HS-27A (cell line): ENCODE measurements around the gene UST.

Experiments
- DNase-seq: peaks from one replicate; pipeline ENCODE4 v3.0.0-alpha.2; 2012; ENCODE audit warnings: low read depth, missing footprints

Gene UST

GRCh38 chr6:148803979-148804378 lies 57.1 kb downstream of the UST start:
- no peak for DNase-seq

DNA sequence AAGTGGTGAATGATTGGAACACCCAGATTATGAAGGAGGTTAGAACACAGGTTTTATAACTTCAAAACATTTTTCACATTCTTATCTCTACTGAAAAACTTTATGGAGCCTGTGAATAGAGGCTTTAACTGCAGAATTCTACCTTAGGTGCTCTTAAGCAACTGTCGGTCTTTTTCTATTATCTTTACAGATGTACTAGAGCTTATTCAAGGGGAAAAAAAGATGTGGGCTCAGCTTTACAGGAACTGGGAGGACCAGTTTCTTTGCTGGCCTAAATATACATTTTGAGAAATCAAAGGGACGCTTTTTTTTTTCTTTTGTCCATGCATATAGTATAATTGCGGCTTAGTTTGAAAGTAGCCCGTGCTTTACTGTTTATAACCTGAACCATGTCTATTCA lies 58.9 kb downstream of the UST start:
- no peak for DNase-seq

GRCh38 chr6:148807784-148808183 lies 61.0 kb downstream of the UST start:
- no peak for DNase-seq

- no peak for DNase-seq
These were observed 62.0 kb downstream of the UST start for GRCh38 chr6:148808786-148809304.

- DNase-seq = no peak
These were observed 64.6 kb downstream of the UST start for GRCh38 chr6:148811459-148811858.

DNA sequence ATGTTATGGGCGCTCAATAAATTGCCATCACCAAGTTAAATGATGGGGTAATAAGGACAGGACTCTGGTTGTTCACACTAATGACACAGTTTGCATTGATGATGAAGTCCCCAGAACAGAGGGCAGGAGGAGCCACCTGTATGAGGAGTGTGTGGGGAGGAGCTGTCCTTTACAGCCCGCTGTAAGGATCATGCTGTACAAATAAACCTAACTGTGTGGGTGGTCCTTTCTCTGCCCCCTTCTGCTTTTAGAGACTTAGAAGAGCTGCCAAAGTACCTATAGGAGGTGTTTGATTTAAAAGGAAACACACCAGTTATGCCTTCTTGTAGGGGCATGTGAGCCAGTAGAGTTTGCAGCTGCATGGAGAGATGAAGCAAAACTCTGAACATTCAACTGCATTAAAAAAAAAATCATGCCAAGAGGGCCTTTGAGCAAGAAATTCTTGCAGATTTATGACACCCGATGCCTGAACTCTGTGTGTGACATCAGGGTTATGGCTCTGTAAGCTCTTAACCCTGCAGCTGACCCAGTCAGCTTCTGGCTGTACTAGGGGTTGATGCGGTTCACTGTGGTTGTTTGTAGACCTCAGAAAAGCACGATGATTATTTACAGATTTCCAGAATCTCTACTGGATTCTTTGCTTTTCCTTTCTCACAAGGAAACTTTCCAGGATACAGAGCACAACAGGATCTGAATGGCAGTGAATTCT lies 67.4 kb downstream of the UST start:
- DNase-seq = no peak

GRCh38 chr6:148814869-148815268 lies 68.0 kb downstream of the UST start:
- no peak for DNase-seq

DNA sequence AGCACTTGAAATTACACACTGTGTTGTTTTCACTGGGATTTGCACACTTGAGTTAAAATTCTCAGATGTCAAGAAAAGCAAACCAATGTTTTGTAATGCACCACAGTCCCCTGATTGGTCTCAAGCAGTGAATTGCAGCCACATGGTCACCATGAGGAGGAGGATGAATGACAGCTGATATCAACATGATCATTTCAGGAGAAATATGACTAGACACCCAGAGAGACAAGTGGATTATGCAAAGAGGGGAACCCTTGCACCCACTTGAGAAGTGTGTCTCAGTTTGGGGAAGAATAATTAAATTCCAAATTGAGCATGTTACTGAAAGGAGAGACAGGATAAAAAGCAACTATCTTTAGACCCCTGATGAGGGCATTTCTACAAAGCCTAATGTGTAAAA lies 69.3 kb downstream of the UST start:
- no peak for DNase-seq

GRCh38 chr6:148817689-148818088 lies 70.9 kb downstream of the UST start:
- DNase-seq = no peak

DNA sequence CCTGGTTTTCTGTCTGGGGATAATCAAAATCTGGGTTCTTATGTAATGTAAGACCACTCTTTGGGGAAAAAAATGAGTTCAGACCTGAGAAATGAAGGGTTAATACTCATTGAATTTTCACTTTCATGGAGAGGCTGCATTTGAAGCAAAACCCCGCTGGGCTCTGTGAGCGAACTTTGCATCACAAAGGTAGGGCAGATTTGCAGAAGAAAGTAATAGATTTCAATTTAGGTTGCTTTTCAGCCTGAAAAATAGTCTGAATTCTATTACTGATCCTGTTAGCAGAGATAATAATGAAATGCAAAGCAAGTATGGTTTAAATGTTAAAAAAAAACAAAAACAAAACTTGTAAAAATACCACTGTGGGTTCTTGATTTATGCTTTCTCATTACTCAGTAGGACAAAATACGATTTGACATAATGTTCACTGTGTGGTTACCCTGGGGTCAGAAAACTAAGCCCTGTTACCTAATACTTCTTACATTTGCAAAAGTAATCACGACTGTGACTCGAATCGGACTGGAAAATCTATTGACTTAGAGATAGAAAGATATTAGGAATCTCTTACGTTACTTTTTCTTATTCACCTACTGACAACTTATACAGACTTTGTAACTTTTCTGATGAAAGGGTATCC lies 72.2 kb downstream of the UST start:
- no peak for DNase-seq

GRCh38 chr6:148819852-148820251 lies 73.0 kb downstream of the UST start:
- no peak for DNase-seq

DNA sequence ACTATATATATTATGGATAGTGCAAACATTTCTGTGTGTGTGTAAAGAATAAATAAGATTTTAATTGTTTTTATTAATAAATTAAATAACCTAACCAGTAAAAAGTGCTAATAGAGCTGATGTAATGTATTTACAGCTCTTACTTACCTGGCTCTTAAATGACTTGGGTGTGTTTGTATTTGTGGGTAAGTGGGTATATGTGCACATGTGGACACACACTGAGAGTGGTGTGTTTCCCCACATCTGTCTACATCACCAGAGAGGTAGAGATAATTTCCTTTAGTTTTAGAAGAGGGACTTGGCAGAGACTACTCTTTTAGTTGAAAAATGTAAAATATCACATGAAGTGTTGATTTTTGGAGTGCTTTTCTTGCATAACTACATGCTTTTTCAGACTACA lies 76.0 kb downstream of the UST start:
- DNase-seq = no peak

DNA sequence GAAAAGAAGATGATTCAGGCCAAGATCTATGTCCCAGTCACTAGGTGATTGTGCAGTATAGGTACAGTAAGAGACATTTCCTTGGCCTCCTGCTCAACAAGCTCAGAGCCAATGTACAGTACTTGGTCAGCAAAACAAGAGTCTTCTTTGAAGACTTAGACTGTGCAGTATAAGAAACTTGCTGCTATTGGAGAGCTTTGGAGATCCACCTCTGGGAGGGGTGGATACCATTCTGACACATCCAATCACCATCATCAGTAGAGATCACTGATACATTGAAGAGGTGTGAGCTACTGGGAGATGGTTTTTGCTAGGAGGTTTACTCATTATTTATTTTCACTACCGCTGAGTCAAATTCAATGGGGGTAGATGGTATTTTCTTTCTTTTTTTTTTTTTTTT lies 77.5 kb downstream of the UST start:
- DNase-seq = no peak

DNA sequence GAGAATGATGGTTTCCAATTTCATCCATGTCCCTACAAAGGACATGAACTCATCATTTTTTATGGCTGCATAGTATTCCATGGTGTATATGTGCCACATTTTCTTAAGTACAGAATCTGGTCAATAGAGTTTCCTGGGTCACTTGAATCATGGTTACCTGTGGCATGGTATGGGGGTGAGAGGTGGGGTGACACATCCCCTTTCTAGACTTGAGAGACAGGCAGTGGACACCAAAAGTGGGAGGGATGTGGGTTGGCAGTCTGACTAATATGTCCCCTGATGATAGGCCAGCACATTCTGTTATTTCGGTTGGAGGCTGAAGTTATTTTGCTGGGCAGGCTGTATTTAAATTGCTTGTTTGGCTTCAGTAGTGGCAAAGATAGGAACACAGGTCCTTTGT lies 78.1 kb downstream of the UST start:
- DNase-seq = no peak

GRCh38 chr6:148825492-148825891 lies 78.7 kb downstream of the UST start:
- no peak for DNase-seq

- no peak for DNase-seq
These were observed 80.7 kb downstream of the UST start for GRCh38 chr6:148827416-148828045.

DNA sequence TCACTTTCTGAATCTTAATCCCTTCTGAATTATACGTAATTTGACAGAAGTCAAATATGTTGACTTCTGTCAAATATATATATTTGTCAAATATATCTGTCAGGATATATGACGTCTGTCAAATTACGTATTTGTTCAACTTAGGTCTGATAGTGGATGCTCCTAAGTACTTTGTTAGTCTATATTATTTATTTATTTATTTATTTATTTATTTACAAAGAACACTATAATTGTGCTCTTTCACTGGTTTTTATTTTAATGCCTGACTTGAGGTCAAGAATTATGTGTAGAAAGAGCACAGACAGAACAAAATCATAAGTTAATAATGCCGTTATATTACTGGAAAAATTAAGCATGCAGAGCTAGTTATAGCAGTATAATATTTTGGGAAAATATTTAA lies 81.2 kb downstream of the UST start:
- no peak for DNase-seq

DNA sequence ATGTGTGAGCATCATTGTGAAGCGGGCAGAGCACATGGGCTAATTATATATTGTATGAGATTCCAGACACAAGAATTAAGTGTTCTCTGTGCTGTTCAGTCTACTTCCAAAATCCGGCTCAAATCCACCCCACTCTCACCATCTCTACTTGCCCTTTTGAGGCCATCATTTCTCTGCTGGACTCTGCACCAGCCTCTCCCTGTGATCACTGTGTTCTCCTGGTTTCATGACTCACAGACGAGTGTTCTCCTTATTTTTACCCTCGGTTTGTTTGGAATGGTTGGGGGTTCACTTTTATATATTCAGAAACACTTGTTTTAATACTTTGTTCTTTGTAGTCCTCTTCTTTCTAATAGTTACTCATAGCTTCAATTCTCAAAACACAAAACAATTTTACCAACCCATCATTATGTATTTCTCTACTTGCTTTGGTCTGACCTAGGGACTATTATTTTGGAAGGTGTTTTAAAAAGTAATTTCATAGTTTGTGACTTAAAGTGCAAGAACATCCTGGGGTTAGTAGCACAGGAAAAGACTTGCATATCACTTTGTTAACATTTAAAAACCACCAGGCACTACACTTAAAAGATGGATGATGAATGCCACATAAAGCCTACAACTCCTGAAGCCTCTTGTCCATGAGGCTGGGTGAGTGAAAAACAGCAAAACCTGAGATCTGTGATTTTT lies 82.7 kb downstream of the UST start:
- DNase-seq = no peak

- no peak for DNase-seq
These were observed 83.8 kb downstream of the UST start for GRCh38 chr6:148830614-148831013.

- no peak for DNase-seq
These were observed 84.2 kb downstream of the UST start for GRCh38 chr6:148831064-148831463.

DNA sequence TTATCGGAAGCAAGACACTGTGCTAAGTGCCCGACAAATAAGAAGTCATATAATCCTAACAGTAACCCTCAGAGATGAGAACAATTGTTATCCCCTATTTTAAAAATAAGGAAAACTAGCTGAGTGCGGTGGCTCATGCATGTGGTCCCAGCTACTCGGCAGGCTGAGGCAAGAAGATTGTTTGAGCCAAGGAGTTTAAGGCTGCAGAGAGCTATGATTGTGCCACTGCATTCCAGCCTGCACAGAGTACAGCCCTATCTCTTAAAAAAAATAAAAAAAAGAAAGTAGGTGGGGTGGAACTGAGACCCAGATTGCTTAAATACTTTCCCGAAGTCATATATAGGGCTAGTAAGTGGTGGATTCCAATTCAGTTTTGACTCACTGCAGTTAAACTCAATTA lies 84.7 kb downstream of the UST start:
- no peak for DNase-seq

- DNase-seq = no peak
These were observed 89.2 kb downstream of the UST start for GRCh38 chr6:148835920-148836441.

GRCh38 chr6:148836751-148837150 lies 89.9 kb downstream of the UST start:
- no peak for DNase-seq
